ENCODE data around the gene RPP30. TPM values are rescaled to one million over a fixed set of nuclear protein-coding genes. Genes with fewer than 3 reads are reported as not detected.

RPP30 gene
- total and polyA plus RNA-seq, 9 of the 15 experiments (the other 6 are each of a cell fraction or from before 2014, with no cell fraction given), result 37.3 to 170 (median 69.1) TPM

- TF ChIP-seq PBX2 (CRISPR knock-in tag; IDR thresholded peaks at IDR 0.05; ENCODE audit: low read depth) (no peak), PBX2 (tag; conservative IDR thresholded peaks at IDR 0.05; ENCODE audit: low read depth) (no peak), BCOR (IDR thresholded peaks at IDR 0.05) (no peak), ZKSCAN3 (CRISPR knock-in tag; IDR thresholded peaks at IDR 0.05) (no peak), SAFB (IDR thresholded peaks at IDR 0.05; ENCODE audit: borderline replicate concordance, low read depth, low read length) (no peak), ZC3H11A (IDR thresholded peaks at IDR 0.05; ENCODE audit: low read depth, low read length) (no peak), CEBPB (tag; IDR thresholded peaks at IDR 0.05) (no peak), ZNF395 (CRISPR knock-in tag; IDR thresholded peaks at IDR 0.05) (no peak), CCNT2 (IDR thresholded peaks at IDR 0.05; ENCODE audit: borderline replicate concordance, extremely low read depth, insufficient read length, low read depth, low read length) (no peak), ZNF146 (CRISPR knock-in tag; IDR thresholded peaks at IDR 0.05; ENCODE audit: unreplicated experiment) (no peak), ESRRA (IDR thresholded peaks at IDR 0.05; ENCODE audit: borderline replicate concordance, low read depth) (no peak), HDAC1 (IDR thresholded peaks at IDR 0.05) (no peak), ZNF217 (CRISPR knock-in tag; IDR thresholded peaks at IDR 0.05) (no peak), ZBTB1 (CRISPR knock-in tag; IDR thresholded peaks at IDR 0.05; ENCODE audit: borderline replicate concordance, low read depth) (no peak)
Measured at GRCh38 chr10:90930070-90930837, 58.5 kb downstream of the RPP30 start (continued).

Data from K562 (cell line).